ENCODE results near the gene SLC20A1. TPM values are rescaled to one million over a fixed set of nuclear protein-coding genes. Genes with fewer than 3 reads are reported as not detected.
"Not testable (repeated sequence)": the region's sequence is repeated elsewhere in the genome, so short reads cannot be mapped to it uniquely, and the experiment has no call there.

The SLC20A1 gene
- total RNA-seq, 6 experiments from 2014 or later, result 147 to 225 (median 195) TPM

DNA sequence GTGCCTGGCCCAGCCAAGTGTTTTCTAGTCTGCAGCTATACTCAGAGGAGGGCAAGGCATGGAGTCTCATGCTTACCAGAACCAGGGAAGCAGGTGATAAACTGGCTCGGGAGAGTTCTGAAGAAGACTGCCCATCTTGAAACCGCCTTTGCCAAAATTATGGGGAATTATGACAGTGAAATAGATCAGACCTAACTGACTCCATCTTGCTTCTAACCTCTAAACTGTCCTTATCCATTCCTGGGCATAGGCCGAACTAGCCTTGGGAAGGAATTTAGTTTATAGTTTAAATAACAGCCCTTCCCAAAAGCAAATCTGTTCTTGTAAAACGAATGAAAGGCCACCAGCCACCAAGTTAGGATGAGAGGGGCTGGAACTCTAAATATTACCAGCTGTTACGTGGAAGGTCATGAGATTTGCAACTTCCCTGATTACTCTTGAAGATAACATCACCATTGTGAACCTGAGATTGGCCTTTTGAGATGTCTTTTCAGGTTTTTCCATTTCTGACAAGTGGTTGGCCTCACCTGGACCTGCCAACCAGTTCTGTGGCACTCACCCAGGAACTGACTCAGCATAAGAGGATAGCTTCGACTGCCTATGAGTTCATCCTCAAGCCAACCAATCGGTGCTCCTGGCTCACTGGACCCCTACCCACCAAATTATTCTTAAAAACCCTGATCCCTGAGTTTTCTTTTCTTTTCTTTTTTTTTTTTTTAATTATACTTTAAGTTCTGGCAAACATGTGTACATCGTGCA lies 37.9 kb upstream of the SLC20A1 start:
- H3K36me3 Mint-ChIP-seq (ENCODE audit: low read depth), result 0 out of 2 replicates have a peak, but pooled peaks cover 16% of the 10 kb centered on the region
- peaks cover 8% of the 10 kb centered on the region for H3K27me3 Mint-ChIP-seq (ENCODE audit: insufficient read depth)
- peaks cover 8% of the 10 kb centered on the region; the same call in 1 of the 2 replicates for H3K9me3 Mint-ChIP-seq
- H3K27ac Mint-ChIP-seq, result no peak overlapping the region
- H3K4me1 Mint-ChIP-seq (ENCODE audit: low read depth), result no peaks in the 10 kb centered on the region
- TF ChIP-seq, protein P1, sequence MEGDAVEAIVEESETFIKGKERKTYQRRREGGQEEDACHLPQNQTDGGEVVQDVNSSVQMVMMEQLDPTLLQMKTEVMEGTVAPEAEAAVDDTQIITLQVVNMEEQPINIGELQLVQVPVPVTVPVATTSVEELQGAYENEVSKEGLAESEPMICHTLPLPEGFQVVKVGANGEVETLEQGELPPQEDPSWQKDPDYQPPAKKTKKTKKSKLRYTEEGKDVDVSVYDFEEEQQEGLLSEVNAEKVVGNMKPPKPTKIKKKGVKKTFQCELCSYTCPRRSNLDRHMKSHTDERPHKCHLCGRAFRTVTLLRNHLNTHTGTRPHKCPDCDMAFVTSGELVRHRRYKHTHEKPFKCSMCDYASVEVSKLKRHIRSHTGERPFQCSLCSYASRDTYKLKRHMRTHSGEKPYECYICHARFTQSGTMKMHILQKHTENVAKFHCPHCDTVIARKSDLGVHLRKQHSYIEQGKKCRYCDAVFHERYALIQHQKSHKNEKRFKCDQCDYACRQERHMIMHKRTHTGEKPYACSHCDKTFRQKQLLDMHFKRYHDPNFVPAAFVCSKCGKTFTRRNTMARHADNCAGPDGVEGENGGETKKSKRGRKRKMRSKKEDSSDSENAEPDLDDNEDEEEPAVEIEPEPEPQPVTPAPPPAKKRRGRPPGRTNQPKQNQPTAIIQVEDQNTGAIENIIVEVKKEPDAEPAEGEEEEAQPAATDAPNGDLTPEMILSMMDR (IDR thresholded peaks at IDR 0.05), result no peak
- no peak for DNase-seq
- no peak overlapping the region for H3K4me3 Mint-ChIP-seq

DNA sequence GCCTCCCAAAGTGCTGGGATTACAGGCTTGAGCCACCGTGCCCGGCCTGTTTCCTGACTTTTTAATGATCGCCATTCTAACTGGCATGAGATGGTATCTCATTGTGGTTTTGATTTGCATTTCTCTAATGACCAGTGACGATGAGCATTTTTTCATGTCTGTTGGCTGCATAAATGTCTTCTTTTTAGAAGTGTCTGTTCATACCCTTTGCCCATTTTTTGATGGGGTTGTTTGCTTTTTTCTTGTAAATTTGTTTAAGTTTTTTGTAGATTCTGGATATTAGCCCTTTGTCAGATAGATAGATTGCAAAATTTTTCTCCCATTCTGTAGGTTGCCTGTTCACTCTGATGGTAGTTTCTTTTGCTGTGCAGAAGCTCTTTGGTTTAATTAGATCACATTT lies 36.4 kb upstream of the SLC20A1 start:
- not testable (repeated sequence) for H3K9me3 Mint-ChIP-seq; DNase-seq; H3K27me3 Mint-ChIP-seq (ENCODE audit: insufficient read depth); H3K4me1 Mint-ChIP-seq (ENCODE audit: low read depth); H3K27ac Mint-ChIP-seq; H3K4me3 Mint-ChIP-seq
- H3K36me3 Mint-ChIP-seq (ENCODE audit: low read depth), result 0 out of 2 replicates have a peak, but pooled peaks cover 16% of the 10 kb centered on the region

DNA sequence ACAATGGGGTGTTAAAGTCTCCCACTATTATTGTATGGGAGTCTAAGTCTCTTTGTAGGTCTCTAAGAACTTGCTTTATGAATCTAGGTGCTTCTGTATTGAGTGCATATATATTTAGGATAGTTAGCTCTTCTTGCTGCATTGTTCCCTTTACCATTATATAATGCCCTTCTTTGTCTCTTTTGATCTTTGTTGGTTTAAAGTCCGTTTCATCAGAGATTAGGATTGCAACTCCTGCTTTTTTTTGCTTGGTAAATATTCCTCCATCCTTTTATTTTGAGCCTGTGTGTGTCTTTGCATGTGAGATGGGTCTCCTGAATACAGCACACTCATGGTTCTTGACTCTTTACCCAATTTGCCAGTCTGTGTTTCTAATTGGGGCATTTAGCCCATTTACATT lies 33.5 kb upstream of the SLC20A1 start:
- not testable (repeated sequence) for H3K9me3 Mint-ChIP-seq; H3K27ac Mint-ChIP-seq; DNase-seq; H3K4me1 Mint-ChIP-seq (ENCODE audit: low read depth); H3K4me3 Mint-ChIP-seq; H3K27me3 Mint-ChIP-seq (ENCODE audit: insufficient read depth)
- 0 out of 2 replicates have a peak, but pooled peaks cover 16% of the 10 kb centered on the region for H3K36me3 Mint-ChIP-seq (ENCODE audit: low read depth)

DNA sequence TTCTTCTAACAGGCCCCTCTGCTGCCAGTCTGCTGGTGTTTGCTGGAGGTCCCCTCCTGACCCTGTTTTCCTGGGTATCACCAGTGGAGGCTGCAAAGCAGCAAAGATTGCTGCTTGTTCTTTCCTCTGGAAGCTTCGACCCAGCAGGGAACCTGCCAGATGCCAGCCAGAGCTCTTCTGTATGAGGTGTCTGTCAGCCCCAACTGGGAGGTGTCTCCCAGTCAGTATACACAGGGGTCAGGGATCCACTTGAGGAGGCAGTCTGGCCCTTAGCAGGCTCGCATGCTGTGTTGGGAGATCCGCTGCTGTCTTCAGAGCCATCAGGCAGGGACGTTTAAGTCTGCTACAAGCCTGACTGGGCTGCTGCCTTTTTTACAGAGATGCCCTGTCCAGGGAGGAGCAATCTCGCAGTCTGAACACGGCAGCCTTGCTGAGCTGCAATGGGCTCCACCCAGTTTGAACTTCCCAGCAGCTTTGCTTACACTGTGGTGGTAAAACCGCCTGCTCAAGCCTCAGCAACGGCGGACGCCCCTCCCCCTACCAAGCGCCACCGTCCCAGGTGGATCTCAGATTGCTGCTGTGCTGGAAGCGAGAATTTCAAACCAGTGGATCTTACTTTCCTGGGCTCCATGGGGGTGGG lies 31.4 kb upstream of the SLC20A1 start:
- Mint-ChIP-seq H3K27ac (no peak overlapping the region), H3K4me1 (ENCODE audit: low read depth) (no peaks in the 10 kb centered on the region), H3K9me3 (peaks cover 8% of the 10 kb centered on the region; the same call in 1 of the 2 replicates), H3K27me3 (ENCODE audit: insufficient read depth) (peaks cover 11% of the 10 kb centered on the region), H3K4me3 (no peak overlapping the region), H3K36me3 (ENCODE audit: low read depth) (0 out of 2 replicates have a peak, but pooled peaks cover 16% of the 10 kb centered on the region)
- no peak for DNase-seq
- TF ChIP-seq, protein P1 (IDR thresholded peaks at IDR 0.05), result no peak

DNA sequence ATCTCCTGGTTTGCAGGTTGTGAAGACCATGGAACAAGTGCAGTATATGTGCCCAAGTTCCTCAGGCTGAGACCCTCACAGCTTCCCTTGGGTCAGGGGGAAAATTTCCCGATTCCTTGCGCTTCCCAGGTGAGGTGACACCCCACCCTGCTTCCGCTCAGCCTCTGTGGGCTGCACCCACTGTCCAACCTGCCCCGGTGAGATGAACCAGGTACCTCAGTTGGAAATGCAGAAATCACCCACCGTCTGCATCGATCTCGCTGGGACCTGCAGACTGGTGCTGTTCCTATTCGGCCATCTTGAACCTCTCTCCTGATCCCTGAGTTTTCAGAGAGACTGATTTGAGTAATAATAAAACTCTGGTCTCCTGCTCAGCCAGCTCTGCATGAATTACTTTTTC lies 30.7 kb upstream of the SLC20A1 start:
- TF ChIP-seq, protein P1 (IDR thresholded peaks at IDR 0.05), result no peak
- Mint-ChIP-seq H3K27ac (no peak overlapping the region), H3K9me3 (peaks cover 2% of the 10 kb centered on the region; the same call in 1 of the 2 replicates), H3K27me3 (ENCODE audit: insufficient read depth) (peaks cover 11% of the 10 kb centered on the region), H3K4me3 (no peak overlapping the region), H3K4me1 (ENCODE audit: low read depth) (no peaks in the 10 kb centered on the region), H3K36me3 (ENCODE audit: low read depth) (0 out of 2 replicates have a peak, but pooled peaks cover 9% of the 10 kb centered on the region)
- no peak for DNase-seq

DNA sequence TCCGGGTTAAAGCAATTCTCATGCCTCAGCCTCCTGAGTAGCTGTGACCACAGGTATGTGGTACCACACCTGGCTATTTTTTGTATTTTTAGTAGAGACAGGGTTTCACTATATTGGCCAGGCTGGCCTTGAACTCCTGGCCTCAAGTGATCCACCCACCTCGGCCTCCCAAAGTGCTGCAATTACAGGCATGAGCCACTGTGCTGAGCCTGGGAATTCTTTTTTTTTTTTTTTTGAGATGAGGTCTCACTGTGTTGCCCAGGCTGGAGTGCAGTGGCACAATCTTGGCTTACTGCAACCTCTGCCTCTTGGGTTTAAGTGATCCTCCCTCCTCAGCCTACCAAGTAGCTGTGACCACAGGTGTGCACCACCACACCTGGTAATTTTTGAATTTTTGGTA lies 29.9 kb upstream of the SLC20A1 start:
- not testable (repeated sequence) for H3K4me3 Mint-ChIP-seq; H3K4me1 Mint-ChIP-seq (ENCODE audit: low read depth); DNase-seq; H3K27me3 Mint-ChIP-seq (ENCODE audit: insufficient read depth); H3K27ac Mint-ChIP-seq; H3K36me3 Mint-ChIP-seq (ENCODE audit: low read depth); H3K9me3 Mint-ChIP-seq

DNA sequence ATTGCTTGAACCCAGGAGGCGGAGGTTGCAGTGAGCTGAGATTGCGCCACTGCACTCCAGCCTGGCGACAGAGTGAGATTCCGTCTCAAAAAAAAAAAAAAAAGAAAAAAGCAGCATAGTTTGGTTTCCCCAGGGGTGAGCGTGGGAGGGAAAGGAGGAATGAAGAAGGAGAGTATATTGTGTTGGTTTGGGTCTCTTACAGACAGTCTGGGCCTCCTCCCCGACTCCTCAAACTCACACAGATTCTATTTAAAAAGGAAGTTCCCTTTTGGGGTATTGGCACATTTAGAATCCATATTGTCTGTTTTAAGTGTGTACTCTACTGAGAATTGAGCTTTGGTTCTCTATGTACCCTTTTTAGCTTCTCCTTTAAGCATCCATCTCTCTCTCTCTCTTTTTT lies 27.4 kb upstream of the SLC20A1 start:
- Mint-ChIP-seq H3K27me3 (ENCODE audit: insufficient read depth) (peaks cover 2% of the 10 kb centered on the region; the same call in 1 of the 2 replicates), H3K27ac (no peak overlapping the region), H3K36me3 (ENCODE audit: low read depth) (no peaks in the 10 kb centered on the region), H3K4me3 (no peak overlapping the region), H3K9me3 (no peaks in the 10 kb centered on the region), H3K4me1 (ENCODE audit: low read depth) (peaks cover 22% of the 10 kb centered on the region)
- TF ChIP-seq, protein P1 (IDR thresholded peaks at IDR 0.05), result no peak
- no peak for DNase-seq

Measured in HFFc6 (cell line).